NCI-H82 treated with DMSO at 0.1 percent for 48 hours (cell line): Measurements from ENCODE around the gene SHISA9.
A peak's percentile ranks its signal among the peaks of the same experiment; 100 is the strongest.

ENCODE experiments used
- DNase-seq: peaks from one replicate; lab custom pipeline; 2025; ENCODE audit not compliant: unreplicated experiment; lab: John Stamatoyannopoulos, UW

The SHISA9 gene

DNA sequence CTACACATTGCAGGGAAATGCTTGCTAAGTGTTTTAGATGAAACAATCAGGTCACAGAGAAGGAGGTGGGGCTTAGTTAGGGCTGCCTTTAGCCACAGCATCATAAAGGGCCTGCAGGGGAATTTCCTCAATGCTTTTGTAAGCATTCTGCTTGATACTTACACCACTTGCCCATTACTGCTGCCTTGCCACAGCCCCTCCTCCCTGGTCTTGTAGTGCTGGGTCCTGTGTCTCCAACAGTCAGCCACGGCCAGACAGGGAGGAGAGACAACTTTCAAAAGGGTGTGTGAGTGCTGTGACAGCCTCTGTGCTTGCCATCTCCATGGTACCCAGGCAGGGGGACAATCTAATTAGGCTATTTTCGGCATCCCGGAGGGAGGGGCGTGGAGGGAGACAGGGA, 111.2 kb downstream of the SHISA9 start:
- peak; percentile 41 for DNase-seq

DNA sequence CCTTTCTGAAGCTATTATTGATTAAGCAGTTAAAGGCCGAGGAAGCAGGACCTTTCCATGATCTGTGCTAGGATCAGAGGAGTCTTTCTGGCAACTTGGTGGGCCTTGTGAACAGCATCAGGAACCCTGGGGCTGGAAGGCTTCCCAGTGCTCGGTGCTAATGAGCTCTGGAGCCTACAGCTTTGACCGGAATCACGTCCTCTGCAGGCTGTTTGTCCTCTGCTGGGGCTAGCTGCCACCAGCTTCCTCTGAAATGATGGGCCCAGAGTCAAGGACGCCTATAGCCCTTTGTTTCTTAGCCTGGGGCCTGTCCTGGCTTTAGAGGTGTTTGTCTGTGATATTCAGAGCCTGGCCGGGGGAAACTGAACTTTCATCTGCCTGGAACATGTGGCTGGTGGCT, 111.6 kb downstream of the SHISA9 start:
- DNase-seq = no peak

DNA sequence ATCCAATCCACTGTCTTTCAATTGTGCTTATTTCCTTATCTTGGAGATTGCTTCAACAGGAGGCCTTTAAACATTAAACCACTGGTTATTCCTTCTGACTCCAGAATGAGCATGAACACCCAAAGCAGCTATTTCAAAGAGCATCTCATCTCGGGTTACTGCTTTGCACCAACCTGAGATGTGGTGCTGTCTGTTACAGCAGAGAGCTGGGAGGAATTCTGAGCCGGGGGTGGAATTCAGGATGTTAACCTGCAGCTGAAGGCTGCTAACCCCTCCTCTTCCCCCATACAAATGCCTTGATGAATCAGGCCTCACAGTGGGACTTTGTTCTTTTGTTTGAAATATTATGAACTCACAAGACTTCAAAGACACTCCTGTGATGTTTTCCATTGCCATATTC, 113.1 kb downstream of the SHISA9 start:
- DNase-seq = peak; percentile 12

DNA sequence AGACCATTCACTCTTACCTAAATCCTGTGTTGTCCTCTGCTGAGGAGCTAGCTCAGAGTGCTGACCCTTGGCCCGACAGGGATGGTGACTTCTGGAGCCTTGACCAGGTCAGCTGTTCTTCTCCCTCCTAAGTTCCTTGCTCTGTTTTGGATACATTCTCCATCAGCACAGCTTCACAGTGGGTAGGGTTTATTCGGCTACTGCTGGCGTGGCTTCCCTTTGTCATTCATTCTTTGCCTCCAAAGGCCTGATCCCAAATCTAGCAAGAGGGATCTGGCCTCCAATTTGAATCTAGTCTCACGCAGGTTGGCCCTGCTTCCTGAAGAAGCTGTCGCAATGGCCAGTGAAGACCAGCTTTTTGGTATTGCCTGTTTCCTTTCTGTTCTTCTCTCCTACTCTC, 116.6 kb downstream of the SHISA9 start:
- no peak for DNase-seq

DNA sequence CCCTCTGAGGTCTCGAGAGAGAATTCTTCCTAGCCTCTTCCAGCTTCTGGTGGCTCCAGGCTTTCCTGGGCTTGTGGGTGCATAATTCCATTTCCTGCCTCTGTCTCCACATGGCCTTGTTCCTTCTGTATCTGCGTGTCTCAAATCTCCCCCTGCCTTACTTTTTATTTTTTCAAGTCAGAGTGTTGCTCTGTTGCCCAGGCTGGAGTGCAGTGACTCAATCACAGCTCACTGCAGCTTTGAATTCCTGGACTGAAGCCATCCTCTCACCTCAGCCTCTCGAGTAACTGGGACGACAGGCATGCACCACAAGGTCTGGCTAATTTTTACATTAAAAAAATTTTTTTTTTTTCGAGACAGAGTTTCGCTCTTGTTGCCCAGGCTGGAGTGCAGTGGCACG, 120.6 kb downstream of the SHISA9 start:
- DNase-seq = no peak

DNA sequence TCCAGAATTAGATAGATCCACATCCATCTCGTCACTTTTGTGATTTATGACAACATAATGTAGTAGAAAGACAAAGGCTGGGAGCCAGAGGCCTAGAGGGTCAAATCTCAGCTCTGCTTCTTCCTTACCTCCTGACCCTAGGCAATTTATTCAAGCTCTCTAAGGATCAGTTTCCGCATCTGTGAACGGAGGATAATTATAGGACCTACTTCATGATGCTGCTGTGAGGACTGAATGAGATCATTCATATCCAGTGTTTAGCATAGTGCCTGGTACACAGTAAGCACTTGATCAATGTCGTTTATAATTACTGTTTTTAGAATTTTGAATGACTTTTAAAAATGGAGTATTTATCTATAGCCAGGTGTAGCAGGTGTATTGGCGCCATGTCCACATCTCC, 128.4 kb downstream of the SHISA9 start:
- DNase-seq = no peak

DNA sequence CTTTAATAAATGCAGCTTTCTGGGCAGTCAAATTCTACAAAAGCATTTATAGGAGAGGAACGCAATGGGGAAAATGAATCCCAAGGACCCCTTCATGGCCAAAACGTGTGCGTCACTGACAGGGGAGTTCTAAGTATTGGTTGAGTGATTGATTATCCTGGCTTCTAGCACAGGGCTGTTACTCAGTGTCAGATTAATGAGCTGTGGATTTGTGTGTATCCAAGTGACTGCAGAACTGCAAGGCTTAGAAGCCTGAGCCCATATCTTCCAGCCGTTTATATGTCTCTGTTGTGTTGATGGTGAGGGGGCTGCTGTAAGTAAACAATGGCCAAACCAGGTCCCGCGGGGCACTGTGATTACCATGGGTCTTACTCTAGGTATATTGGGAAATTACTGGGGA, 129.4 kb downstream of the SHISA9 start:
- DNase-seq = peak; percentile 85

DNA sequence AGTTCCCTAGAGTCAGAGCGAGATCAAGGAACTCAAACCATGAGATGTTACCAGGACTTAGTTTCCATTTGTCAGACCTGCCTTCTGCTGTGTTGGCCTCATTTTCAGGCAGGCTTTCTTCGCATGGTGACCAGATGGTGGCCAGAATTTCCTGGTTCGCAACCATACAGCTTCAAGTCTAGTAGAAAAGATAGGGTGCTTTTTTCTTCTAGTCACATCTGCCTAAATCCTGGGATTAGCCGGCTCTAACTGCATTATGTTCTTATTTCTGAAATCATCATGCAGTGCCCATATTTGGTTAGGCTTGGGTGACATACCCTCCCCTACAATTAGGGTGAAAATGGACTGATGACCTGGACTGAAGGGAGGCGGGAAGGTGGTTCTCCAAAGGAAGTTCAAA, 131.5 kb downstream of the SHISA9 start:
- peak; percentile 98 for DNase-seq

DNA sequence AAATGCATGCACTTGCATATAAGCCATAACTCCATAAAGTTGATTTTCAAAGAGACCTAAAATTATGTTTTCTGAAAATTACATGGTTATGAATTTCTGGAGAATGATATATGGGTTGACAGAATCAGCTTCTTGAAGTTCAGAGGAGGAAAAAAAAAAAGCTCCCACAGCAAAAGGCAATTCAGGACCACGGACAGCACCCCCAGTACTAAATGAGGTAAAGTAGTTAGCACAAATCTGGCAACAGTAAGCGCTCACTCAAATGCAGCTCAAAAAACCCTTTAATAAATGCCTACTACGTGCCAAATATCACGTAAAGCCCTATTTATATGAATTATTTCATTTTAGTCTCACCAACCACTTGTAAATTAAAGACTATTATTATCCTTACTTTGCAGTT, 135.2 kb downstream of the SHISA9 start:
- DNase-seq = no peak

DNA sequence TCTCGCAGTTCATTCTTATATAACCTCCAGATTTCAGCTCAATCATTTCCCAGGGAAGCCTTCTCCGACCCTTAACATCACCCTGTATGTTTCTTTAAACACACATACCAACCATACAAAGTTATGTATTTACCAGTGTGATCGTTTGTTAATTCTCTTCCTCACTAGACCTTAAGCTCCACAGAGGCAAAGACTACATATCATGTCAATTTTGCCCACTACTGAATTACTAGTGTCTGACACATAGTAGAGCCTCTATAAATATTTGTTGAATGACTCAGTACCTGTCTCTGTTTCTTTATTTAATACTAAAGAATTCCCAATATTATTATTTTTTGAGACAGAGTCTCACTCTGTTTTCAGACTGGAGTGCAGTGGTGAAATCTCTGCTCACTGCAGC, 137.2 kb downstream of the SHISA9 start:
- DNase-seq = no peak

DNA sequence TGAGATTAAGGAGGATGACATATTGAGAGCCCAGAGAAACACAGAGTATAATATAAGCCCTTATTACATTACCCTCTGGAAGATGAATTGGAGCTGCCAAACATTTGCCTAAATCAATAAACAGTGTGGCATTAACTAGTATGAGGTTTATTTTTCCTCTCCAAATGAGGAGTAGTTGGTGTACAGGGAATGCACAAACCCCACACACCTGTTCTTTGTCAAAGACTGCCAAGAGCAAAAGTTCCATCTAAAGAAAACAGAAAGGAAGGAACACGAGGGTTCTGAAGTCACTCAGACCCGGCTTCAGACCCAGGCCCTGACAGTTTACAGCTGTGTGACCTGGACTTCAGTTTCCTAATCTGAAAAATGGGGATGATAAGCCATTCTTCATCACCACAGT, 138.1 kb downstream of the SHISA9 start:
- no peak for DNase-seq

DNA sequence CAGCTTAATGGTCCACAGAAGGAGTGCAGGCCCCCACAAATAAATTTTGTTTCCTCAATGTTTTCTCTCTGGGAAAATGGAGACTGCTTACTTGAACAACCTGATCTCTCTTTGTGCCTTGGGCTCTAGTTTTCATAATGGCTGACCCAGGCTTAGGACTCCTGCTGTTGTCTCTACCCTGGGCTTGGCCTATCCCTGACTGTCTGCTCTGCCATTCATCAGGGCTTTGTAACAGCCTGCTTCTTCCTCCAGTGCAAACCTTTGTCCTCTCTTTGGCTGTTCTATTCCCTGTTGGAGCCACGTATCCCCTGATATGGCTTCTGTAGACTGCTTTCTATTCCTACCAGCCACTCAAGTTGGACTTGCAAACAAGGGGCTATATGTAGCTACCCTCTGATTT, 139.8 kb downstream of the SHISA9 start:
- DNase-seq = peak; percentile 65

DNA sequence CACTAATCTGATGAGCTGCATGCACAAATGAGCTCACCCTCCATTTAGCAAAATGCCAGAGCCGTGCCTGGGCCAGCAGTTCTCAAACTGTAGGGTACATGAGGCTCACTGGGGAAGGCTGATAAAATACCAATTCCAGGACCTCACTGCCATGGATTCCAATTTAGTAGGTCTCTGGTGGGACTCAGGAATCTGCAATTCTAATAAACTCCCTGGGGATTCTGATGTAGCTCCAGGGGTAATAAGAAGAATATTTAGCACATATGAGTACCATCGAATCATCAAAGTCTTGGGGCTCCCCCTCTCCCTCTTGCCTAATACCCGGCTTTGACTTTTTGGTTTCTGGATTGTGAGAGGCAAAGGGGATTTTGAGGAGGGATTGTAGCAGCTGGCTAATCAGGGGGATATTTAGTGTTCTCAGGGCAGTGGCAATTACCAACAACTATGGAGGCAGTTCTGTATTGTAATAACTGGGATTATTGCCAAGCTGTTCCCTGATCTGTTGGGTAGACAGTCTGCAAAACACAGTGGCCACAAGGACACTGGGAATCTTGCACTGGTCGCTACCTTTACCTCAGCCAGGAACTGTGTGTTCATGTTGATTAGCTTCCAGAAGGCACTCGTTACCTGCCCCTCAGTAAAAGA, 140.4 kb downstream of the SHISA9 start:
- peak; percentile 96 for DNase-seq

DNA sequence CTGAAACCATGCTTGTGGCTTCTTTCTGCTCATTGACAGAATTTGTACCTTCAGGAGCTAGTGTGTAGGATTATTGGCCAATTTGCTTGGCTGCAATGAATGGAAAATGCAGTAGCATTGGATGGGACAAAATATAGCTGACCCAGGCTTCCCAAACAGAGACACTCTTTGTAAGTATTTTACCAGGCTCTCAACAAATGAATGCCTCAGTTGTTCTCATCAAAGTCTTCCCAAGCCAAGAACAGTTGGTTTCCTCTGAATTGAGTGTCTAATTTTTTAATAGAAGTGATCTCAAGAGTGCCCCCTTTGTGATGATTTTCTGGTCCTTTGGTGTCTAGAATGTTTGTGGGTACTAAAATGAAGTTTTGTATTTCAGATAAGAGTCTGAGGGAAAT, 140.9 kb downstream of the SHISA9 start:
- no peak for DNase-seq

DNA sequence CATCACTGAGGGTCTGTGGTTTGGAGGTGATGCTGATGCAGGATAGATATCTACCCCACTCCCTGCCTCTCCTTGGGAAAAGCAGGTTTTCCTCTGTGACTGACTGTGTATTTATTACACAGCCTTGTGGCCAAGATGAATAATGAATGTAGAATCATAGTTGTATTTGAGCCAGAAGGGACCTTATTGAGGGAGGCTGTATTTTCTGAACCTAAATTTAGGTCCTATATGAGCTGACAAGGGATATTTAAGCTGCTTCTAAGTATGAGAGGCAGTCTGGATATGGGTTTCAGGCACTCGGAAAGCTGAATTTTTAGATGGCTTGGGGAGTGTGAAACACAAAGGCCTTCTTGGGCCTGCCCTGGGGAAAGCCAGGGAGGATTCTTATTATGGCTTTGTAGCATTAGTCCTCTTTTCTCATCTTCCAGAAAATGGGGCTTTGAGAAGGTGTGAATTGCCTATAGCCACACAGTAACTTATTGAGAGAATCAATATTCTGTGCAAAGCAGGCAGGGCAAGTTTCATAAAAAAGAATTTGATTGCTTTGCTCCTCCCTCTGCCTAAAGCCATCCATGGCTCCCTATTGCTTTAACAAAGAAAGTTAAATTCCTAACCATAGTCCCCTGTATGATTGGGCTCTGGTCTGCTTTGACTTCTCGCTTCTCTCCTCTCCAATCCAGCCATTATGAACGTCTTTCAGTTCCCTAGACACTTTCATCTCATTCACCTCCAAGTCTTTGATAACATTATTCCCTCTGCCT, 144.8 kb downstream of the SHISA9 start:
- DNase-seq = no peak

DNA sequence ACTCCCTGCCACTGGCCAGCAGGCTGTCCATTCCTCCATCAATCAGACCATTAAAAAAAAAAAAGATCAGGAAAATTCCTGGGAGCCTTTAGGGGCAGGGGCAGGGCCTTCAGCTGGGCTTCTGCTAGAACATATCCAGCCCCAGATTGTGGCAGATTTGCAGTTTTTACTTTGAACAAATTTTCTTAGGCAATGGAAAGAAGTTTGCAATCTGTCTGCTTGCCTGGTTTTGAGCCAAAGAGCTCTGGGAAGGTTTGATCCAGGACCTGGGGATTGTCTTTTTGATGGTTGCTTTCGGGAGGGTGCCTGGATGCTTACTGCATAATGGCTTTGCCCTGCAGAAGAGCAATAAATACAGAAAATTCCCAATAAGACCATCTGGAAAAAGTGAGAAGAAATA, 145.9 kb downstream of the SHISA9 start:
- no peak for DNase-seq

DNA sequence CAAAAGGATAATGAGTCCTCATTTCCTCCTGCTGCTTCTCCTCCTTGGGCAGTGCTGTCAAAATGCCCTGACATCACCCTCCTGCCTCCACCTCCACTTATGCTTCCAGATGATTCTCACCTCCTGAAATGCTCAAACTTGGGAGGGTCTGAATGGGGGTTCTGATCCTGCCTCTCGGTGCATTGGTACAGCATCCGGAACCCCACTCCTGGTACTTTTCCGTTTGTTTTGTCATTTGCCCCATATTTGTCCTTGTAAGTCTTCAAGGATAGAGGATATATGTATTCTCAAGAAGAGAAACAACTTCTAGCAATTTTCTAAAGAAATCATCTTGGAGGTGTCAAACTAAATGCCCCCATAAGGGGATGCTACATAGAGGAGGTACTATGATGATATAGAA, 148.3 kb downstream of the SHISA9 start:
- no peak for DNase-seq

DNA sequence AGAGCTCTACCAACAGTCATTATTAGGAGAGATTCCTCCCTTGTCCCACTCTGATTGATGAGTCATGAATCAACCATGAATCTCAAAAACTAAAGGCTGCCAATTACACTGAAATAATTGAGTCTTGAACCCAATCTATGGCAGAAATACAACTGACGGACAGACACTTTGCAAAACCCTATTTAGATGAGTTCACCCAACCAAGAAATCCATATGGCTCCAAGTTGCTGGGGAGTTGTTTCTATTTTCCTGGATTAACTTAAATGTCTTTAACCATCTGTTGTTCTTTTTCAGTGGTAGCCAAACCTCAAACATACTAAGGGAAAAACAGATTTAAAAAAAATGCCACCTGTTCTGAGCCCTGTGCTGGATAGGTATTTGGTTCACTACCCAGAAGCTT, 151.0 kb downstream of the SHISA9 start:
- DNase-seq = peak; percentile 98

DNA sequence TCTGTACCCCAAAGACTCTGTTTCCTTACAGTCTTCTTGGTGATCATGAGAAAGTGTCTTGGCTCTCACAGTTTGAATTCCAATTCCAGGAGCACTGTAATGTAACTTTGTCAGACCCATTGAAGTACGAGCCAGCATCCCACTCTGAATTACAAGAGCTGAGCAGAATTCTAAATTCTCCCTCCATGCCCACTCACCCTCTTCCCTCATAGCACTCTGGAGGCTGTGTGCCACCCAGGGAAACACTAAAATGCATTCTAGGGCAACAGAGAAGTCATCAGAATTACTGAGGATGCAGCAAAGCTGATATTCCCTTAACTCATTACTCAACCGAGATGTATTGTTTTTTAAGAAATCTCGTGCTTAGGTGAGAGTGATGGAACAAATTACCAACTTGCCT, 154.1 kb downstream of the SHISA9 start:
- no peak for DNase-seq

DNA sequence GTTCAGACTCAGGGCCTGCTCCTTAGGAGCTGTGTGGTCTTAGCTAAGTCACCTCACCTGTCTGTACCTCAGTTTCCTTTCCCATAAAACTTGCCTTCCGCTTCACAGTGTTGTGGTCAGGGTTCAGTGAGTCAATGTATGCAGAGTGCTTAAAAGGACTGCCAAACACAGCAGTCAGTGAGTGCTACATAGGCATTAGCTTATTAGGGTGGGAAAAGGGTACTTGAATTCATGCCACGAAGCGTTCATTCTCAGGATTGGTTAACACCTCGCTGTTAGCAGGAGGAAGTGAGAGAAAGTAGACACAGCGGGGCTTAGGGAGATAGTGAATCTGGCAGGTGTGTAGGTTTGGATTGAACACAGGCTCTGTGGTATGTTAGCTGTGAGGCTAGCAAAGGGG, 155.2 kb downstream of the SHISA9 start:
- DNase-seq = no peak

DNA sequence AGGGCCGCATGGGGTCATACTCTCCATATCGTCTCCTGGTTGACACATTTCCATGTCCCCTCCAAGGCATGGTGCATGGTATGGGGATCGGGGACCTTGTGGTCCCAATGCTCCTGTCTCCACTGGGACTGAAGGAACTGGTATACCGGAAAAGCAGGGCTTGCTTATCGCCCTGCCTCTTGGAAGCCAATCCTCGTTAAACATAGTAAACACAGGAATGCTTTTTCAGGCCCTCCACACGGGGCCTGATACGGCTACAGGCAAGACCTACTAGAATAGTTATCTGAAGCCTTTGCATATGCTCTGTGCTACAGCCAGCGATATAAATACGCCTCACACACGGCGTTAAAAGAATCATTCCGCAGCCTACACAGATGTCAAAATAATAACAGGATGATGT, 159.5 kb downstream of the SHISA9 start:
- DNase-seq = no peak

DNA sequence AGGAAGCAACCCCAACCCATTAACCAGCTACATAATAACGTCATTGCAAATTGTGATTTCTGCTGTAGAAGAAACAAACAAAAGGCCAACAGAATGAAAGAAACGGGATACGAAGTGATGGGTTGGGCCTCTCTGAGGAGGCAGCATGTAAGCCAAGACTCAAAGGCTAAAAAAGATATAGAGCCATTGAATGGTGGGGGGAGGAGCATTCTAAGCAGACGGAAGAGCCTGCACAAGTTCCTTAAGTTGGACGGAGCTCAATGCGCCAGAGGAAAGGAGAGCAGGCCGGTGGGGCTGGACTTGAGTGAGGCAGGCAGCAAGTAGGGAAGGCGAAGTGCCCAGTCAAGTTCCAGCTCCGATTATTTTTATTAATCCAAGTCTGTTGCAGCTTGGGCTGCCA, 160.3 kb downstream of the SHISA9 start:
- no peak for DNase-seq

DNA sequence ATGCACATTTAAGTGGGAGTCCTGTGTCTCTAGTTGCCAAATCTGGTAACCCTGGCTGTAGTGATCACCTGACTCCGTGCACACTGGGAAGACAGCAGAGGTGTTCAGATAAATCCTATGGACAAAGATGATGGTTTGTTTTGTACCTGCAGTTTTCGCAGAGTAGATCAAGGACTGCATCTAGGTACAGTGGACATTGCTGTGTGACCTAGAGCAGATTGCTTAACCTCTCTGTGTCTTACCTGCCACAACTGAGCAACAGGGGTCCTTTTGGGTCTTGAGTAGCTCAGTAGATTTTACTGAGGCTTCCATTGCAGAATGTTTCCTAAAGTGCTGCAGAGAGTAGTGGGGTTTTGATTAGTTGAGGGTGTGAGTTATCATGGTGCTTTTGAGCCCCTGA, 160.8 kb downstream of the SHISA9 start:
- no peak for DNase-seq
